Hematopoietic multipotent progenitor cell (in vitro differentiated cells): ENCODE data around the gene MYRFL. TPM values are rescaled to one million over a fixed set of nuclear protein-coding genes. Genes with fewer than 3 reads are reported as not detected.

ENCODE experiments used
- total RNA-seq: library from RNA; depleted of rRNA; stranded (reverse); fragments of >200 nt; gene quantifications from one replicate; pipeline ENCODE4 v1.2.3, GENCODE V29; 2012

MYRFL gene
- total RNA-seq, 1 donor, result not detected

Other genes with a start within 250 kb of the MYRFL start
- gene CCT2, start 239.8 kb upstream of the MYRFL start, total RNA-seq, result 194 TPM
- not detected for gene LRRC10, start 214.3 kb upstream of the MYRFL start, total RNA-seq
- gene BEST3, start 125.9 kb upstream of the MYRFL start, total RNA-seq, result 0.27 TPM
- 15.1 TPM for gene RAB3IP, start 86.4 kb upstream of the MYRFL start, total RNA-seq